GM19438 (cell line): Measurements from ENCODE around the gene SEMA4D.

Experiments used
- ATAC-seq: cut with Tn5 transposase; IDR thresholded peaks from one replicate; pipeline ENCODE4 v1.9.1; 2021; ENCODE audit warnings: low read depth; ENCODE audit not compliant: unreplicated experiment

Gene SEMA4D

GRCh38 chr9:89395931-89396710 lies 101.8 kb downstream of the SEMA4D start:
- no peak for ATAC-seq

GRCh38 chr9:89394412-89394811 lies 103.5 kb downstream of the SEMA4D start:
- no peak for ATAC-seq

GRCh38 chr9:89391585-89391984 lies 106.3 kb downstream of the SEMA4D start:
- ATAC-seq, result no peak

- ATAC-seq, result no peak
Measured at GRCh38 chr9:89390578-89391116, 107.3 kb downstream of the SEMA4D start.

- ATAC-seq, result no peak
Measured at GRCh38 chr9:89390068-89390555, 107.8 kb downstream of the SEMA4D start.

GRCh38 chr9:89388868-89389177 lies 109.1 kb downstream of the SEMA4D start:
- no peak for ATAC-seq

GRCh38 chr9:89388084-89388867 lies 109.6 kb downstream of the SEMA4D start:
- ATAC-seq, result no peak

GRCh38 chr9:89387197-89387849 lies 110.6 kb downstream of the SEMA4D start:
- ATAC-seq, result no peak

GRCh38 chr9:89386797-89387196 lies 111.1 kb downstream of the SEMA4D start:
- no peak for ATAC-seq

GRCh38 chr9:89386206-89386605 lies 111.7 kb downstream of the SEMA4D start:
- ATAC-seq, result no peak

GRCh38 chr9:89384783-89385182 lies 113.1 kb downstream of the SEMA4D start:
- ATAC-seq, result no peak

GRCh38 chr9:89383721-89384300 lies 114.1 kb downstream of the SEMA4D start:
- ATAC-seq, result no peak

GRCh38 chr9:89383030-89383720 lies 114.7 kb downstream of the SEMA4D start:
- ATAC-seq, result no peak

- ATAC-seq, result no peak
Measured at GRCh38 chr9:89382026-89382986, 115.6 kb downstream of the SEMA4D start.

GRCh38 chr9:89381308-89381609 lies 116.7 kb downstream of the SEMA4D start:
- no peak for ATAC-seq

- ATAC-seq, result no peak
Measured at GRCh38 chr9:89380437-89381307, 117.2 kb downstream of the SEMA4D start.

- ATAC-seq, result no peak
Measured at GRCh38 chr9:89379508-89380115, 118.3 kb downstream of the SEMA4D start.

- ATAC-seq, result no peak
Measured at GRCh38 chr9:89379031-89379430, 118.9 kb downstream of the SEMA4D start.
